ENCODE measurements around the gene UNC13B. TPM values are rescaled to one million over a fixed set of nuclear protein-coding genes. Genes with fewer than 3 reads are reported as not detected.

UNC13B gene
- total and polyA plus RNA-seq, 2 donors (not counting 3 experiments of a cell fraction or from before 2014, with no cell fraction given) = 30.1 to 46.2 TPM

DNA sequence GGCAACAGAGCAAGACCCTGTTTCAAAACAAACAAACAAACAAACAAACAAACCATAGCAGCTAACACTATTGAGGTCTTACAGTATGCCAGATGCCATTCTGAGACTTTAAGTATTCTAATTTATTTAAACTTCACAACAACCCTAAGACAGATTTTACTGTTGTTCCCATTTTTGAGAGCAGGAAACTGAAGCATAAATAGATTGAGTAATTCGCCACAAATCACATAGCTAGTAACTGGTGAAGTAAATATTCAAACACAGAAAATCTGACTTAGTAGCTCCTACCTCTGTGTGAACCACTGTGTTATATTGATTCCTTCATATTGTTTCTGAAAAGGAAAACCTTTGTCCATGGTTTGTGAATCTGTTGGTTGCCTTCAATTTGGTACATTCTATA lies 98.4 kb downstream of the UNC13B start:
- intact Hi-C loops (cut with micrococcal nuclease) = no loop called here
- Histone ChIP-seq H4K20me1 (replicated peaks; ENCODE audit: control insufficient read depth, extremely low read depth, insufficient read depth, low read length) (no peaks in the 10 kb centered on the region), H3K79me2 (ENCODE audit: control insufficient read depth, insufficient read depth, low read length) (no peaks in the 10 kb centered on the region), H3K4me2 (ENCODE audit: insufficient read depth, low read length) (no peak overlapping the region), H3K4me1 (ENCODE audit: control insufficient read depth, extremely low read depth, insufficient read depth, low read length) (no peaks in the 10 kb centered on the region), H3K27me3 (ENCODE audit: control insufficient read depth in 2 of 2, insufficient read depth in 2 of 2, low read length in 2 of 2) (no peaks in the 10 kb centered on the region), H3K9me3 (replicated peaks; ENCODE audit: control insufficient read depth, insufficient read depth, low read length) (no peaks in the 10 kb centered on the region), H3K4me3 (replicated peaks in 1 of 3; ENCODE audit: insufficient read depth in 1 of 3, low read depth in 1 of 3, low read length in 3 of 3) (no peak overlapping the region), H3K36me3 (ENCODE audit: control insufficient read depth in 2 of 2, extremely low read depth in 1 of 2, insufficient read depth in 2 of 2, low read length in 2 of 2) (no peaks in the 10 kb centered on the region), H2AFZ (ENCODE audit: low read depth, low read length) (no peak overlapping the region), H3K9me1 (replicated peaks; ENCODE audit: control insufficient read depth, extremely low read depth, insufficient read depth, low read length) (no peaks in the 10 kb centered on the region), H3K9ac (replicated peaks; ENCODE audit: extremely low read depth, insufficient read depth, low read length) (no peak overlapping the region), H3K27ac (ENCODE audit: insufficient read depth, low read depth, low read length) (no peak overlapping the region)
- TF ChIP-seq POLR2A (IDR thresholded peaks at IDR 0.05; ENCODE audit: low read depth, low read length) = no peak
- TF ChIP-seq, protein P1, sequence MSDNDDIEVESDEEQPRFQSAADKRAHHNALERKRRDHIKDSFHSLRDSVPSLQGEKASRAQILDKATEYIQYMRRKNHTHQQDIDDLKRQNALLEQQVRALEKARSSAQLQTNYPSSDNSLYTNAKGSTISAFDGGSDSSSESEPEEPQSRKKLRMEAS (IDR thresholded peaks at IDR 0.05; ENCODE audit: insufficient read depth, insufficient read length) = no peak
- TF ChIP-seq MYC (IDR thresholded peaks at IDR 0.05; ENCODE audit: low read depth, low read length) = no peak
- no peak for TF ChIP-seq FOS (IDR thresholded peaks at IDR 0.05; ENCODE audit: borderline replicate concordance, insufficient read depth, low read length)
- no peak for TF ChIP-seq POLR2AphosphoS5 (IDR thresholded peaks at IDR 0.05; ENCODE audit: insufficient read depth, low read depth, low read length)
- no peak for TF ChIP-seq JUN (IDR thresholded peaks at IDR 0.05; ENCODE audit: borderline replicate concordance, insufficient read depth, insufficient read length, low read depth)
- TF ChIP-seq, protein P2, sequence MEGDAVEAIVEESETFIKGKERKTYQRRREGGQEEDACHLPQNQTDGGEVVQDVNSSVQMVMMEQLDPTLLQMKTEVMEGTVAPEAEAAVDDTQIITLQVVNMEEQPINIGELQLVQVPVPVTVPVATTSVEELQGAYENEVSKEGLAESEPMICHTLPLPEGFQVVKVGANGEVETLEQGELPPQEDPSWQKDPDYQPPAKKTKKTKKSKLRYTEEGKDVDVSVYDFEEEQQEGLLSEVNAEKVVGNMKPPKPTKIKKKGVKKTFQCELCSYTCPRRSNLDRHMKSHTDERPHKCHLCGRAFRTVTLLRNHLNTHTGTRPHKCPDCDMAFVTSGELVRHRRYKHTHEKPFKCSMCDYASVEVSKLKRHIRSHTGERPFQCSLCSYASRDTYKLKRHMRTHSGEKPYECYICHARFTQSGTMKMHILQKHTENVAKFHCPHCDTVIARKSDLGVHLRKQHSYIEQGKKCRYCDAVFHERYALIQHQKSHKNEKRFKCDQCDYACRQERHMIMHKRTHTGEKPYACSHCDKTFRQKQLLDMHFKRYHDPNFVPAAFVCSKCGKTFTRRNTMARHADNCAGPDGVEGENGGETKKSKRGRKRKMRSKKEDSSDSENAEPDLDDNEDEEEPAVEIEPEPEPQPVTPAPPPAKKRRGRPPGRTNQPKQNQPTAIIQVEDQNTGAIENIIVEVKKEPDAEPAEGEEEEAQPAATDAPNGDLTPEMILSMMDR (IDR thresholded peaks at IDR 0.05; ENCODE audit: extremely low read depth in 1 of 2, insufficient read depth in 1 of 2, low read depth in 1 of 2, low read length in 2 of 2) = no peak
- TF ChIP-seq GATA2 (IDR thresholded peaks at IDR 0.05; ENCODE audit: insufficient read depth, insufficient read length, low read depth, low read length) = no peak
- TF ChIP-seq EZH2 (IDR thresholded peaks at IDR 0.05; ENCODE audit: borderline replicate concordance, low read depth, low read length, severe bottlenecking) = no peak
- no peak for FAIRE-seq
- dilution Hi-C loops (cut with MboI; ENCODE audit: extremely low pct_ligation_motif_present, low sequenced_read_pairs) = no loop called here
- no TSS peak for BruUV-seq (replicated peaks)
- no peak for DNase-seq (ENCODE audit: low read depth, low spot score)
- POLR2A ChIA-PET = no interaction called here
- CTCF ChIA-PET = interaction anchor here (0.6 to 5.9 kb wide), 8 partner anchors 46 to 293 kb away, joined by 3 to 109 read pairs (median 6); partner anchors contain the start of genes ATOSB and VCP

Measured in endothelial cell of umbilical vein (primary cell).